ENCODE measurements around the gene TPCN2.

TPCN2 gene

GRCh38 chr11:69167130-69167915 lies 118.6 kb downstream of the TPCN2 start:
- DNase-seq (ENCODE audit: low read depth), result no peak

GRCh38 chr11:69167916-69168691 lies 119.4 kb downstream of the TPCN2 start:
- no peak for DNase-seq (ENCODE audit: low read depth)

GRCh38 chr11:69169479-69169878 lies 120.7 kb downstream of the TPCN2 start:
- DNase-seq (ENCODE audit: low read depth), result no peak

GRCh38 chr11:69170704-69171103 lies 122.0 kb downstream of the TPCN2 start:
- no peak for DNase-seq (ENCODE audit: low read depth)

- DNase-seq (ENCODE audit: low read depth), result no peak
Measured at GRCh38 chr11:69171476-69172240, 122.9 kb downstream of the TPCN2 start.

- no peak for DNase-seq (ENCODE audit: low read depth)
Measured at GRCh38 chr11:69172674-69173073, 123.9 kb downstream of the TPCN2 start.

GRCh38 chr11:69173331-69173730 lies 124.6 kb downstream of the TPCN2 start:
- no peak for DNase-seq (ENCODE audit: low read depth)

- no peak for DNase-seq (ENCODE audit: low read depth)
Measured at GRCh38 chr11:69173925-69174581, 125.3 kb downstream of the TPCN2 start.

- no peak for DNase-seq (ENCODE audit: low read depth)
Measured at GRCh38 chr11:69174841-69175240, 126.1 kb downstream of the TPCN2 start.

GRCh38 chr11:69178819-69179482 lies 130.2 kb downstream of the TPCN2 start:
- DNase-seq (ENCODE audit: low read depth), result no peak

GRCh38 chr11:69180226-69180625 lies 131.5 kb downstream of the TPCN2 start:
- DNase-seq (ENCODE audit: low read depth), result no peak

GRCh38 chr11:69180726-69181125 lies 132.0 kb downstream of the TPCN2 start:
- no peak for DNase-seq (ENCODE audit: low read depth)

- no peak for DNase-seq (ENCODE audit: low read depth)
Measured at GRCh38 chr11:69183613-69184012, 134.9 kb downstream of the TPCN2 start.
